Nephron progenitor cell (in vitro differentiated cells): Measurements from ENCODE around the gene SECTM1.

Source experiments
- DNase-seq: peaks from one replicate; pipeline ENCODE4 v3.0.0; 2021
- H3K27ac Mint-ChIP-seq: 2 replicates; pipeline ENCODE4 v1.8.0; 2021; ENCODE audit warnings: mild to moderate bottlenecking, moderate library complexity, mixed read lengths
- H3K27me3 Mint-ChIP-seq: 2 replicates; pipeline ENCODE4 v1.8.0; 2021; ENCODE audit warnings: mild to moderate bottlenecking, low read depth, mixed read lengths; ENCODE audit not compliant: poor library complexity
- H3K36me3 Mint-ChIP-seq: 2 replicates; pipeline ENCODE4 v1.8.0; 2021; ENCODE audit warnings: low read depth, mixed read lengths
- H3K4me1 Mint-ChIP-seq: 2 replicates; pipeline ENCODE4 v1.8.0; 2021; ENCODE audit warnings: mixed read lengths
- H3K4me3 Mint-ChIP-seq: 2 replicates; pipeline ENCODE4 v1.8.0; 2021; ENCODE audit warnings: mild to moderate bottlenecking, moderate library complexity, mixed read lengths
- H3K9me3 Mint-ChIP-seq: 2 replicates; pipeline ENCODE4 v1.8.0; 2021; ENCODE audit warnings: mild to moderate bottlenecking, moderate library complexity, mixed read lengths
- TF ChIP-seq, protein P1 (sequence below): fragments of 200-600 bp; sonication (generic); IDR thresholded peaks from 2 replicates; pipeline ENCODE4 v1.5.0; 2021; ENCODE audit warnings: antibody characterized with exemption

Gene SECTM1

GRCh38 chr17:82328994-82329507, 4.5 kb downstream of the SECTM1 start:
- Mint-ChIP-seq H3K4me3 (no peak overlapping the region), H3K4me1 (peaks cover 40% of the 10 kb centered on the region), H3K27ac (no peak overlapping the region), H3K36me3 (no peaks in the 10 kb centered on the region), H3K9me3 (no peaks in the 10 kb centered on the region), H3K27me3 (peaks cover 44% of the 10 kb centered on the region)
- TF ChIP-seq, protein P1, sequence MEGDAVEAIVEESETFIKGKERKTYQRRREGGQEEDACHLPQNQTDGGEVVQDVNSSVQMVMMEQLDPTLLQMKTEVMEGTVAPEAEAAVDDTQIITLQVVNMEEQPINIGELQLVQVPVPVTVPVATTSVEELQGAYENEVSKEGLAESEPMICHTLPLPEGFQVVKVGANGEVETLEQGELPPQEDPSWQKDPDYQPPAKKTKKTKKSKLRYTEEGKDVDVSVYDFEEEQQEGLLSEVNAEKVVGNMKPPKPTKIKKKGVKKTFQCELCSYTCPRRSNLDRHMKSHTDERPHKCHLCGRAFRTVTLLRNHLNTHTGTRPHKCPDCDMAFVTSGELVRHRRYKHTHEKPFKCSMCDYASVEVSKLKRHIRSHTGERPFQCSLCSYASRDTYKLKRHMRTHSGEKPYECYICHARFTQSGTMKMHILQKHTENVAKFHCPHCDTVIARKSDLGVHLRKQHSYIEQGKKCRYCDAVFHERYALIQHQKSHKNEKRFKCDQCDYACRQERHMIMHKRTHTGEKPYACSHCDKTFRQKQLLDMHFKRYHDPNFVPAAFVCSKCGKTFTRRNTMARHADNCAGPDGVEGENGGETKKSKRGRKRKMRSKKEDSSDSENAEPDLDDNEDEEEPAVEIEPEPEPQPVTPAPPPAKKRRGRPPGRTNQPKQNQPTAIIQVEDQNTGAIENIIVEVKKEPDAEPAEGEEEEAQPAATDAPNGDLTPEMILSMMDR: no peak
- DNase-seq: no peak

DNA sequence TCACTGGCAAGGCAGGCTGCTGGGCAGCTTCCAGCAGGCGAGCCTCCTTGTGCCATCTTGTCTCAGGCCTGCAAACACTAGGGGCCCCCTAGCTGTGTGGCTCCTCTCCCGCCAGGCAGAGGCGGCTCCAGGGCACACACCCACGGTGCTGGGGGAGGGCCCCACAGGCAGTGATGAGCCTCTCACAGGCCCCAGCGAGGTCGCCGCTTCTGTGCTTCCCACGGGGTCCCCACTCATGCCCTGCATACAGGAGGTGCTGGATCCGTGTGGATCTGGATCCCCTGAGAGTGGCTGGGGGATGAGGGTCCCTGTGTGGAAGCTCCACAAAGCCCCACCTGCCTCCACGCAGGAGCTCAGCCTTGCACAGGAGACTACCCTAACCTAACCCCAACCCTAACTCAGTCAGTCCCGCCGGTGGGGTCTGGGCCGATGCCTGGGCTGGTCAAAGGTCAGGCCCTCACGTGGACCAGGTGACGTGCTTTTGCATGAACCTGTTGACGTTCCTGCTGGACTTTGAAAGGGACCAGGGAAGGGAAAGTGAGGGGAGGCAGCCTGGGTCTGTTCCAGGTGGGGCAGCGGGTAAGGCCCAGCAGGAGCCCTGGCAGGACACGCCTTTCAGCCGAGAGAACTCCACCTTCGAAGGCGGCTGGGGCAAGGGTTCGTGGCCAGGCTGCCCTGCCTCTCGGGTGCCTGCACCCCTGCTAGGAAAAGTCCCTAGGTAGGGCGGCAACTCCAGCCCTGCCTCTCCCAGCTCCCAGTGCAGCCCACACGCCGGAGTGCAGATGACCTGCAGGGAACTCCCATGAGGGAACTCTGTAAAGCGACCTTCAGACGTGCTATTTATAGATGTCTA, 5.2 kb downstream of the SECTM1 start:
- DNase-seq: no peak
- H3K4me3 Mint-ChIP-seq: no peak overlapping the region
- H3K36me3 Mint-ChIP-seq: no peaks in the 10 kb centered on the region
- H3K27ac Mint-ChIP-seq: no peak overlapping the region
- H3K9me3 Mint-ChIP-seq: no peaks in the 10 kb centered on the region
- peaks cover 40% of the 10 kb centered on the region for H3K4me1 Mint-ChIP-seq
- H3K27me3 Mint-ChIP-seq: peaks cover 39% of the 10 kb centered on the region
- TF ChIP-seq, protein P1: no peak

- H3K4me3 Mint-ChIP-seq: no peak overlapping the region
- H3K27ac Mint-ChIP-seq: no peak overlapping the region
- no peaks in the 10 kb centered on the region for H3K36me3 Mint-ChIP-seq
- H3K9me3 Mint-ChIP-seq: no peaks in the 10 kb centered on the region
- H3K4me1 Mint-ChIP-seq: peaks cover 36% of the 10 kb centered on the region
- TF ChIP-seq, protein P1: no peak
- peaks cover 34% of the 10 kb centered on the region for H3K27me3 Mint-ChIP-seq
- no peak for DNase-seq
These were observed 5.8 kb downstream of the SECTM1 start for GRCh38 chr17:82327757-82328140.

GRCh38 chr17:82327289-82327688, 6.3 kb downstream of the SECTM1 start:
- DNase-seq: no peak
- Mint-ChIP-seq H3K4me3 (no peak overlapping the region), H3K27me3 (peaks cover 30% of the 10 kb centered on the region), H3K27ac (no peak overlapping the region), H3K9me3 (no peaks in the 10 kb centered on the region), H3K36me3 (no peaks in the 10 kb centered on the region), H3K4me1 (peaks cover 31% of the 10 kb centered on the region)
- TF ChIP-seq, protein P1: no peak

- no peak for DNase-seq
- H3K36me3 Mint-ChIP-seq: no peaks in the 10 kb centered on the region
- TF ChIP-seq, protein P1: no peak
These were observed 8.0 kb downstream of the SECTM1 start for GRCh38 chr17:82325286-82326180.

More at GRCh38 chr17:82325286-82326180, 8.0 kb downstream of the SECTM1 start:
- Mint-ChIP-seq H3K4me1 (peaks cover 29% of the 10 kb centered on the region), H3K4me3 (no peak overlapping the region), H3K27ac (no peak overlapping the region), H3K9me3 (no peaks in the 10 kb centered on the region), H3K27me3 (peaks cover 17% of the 10 kb centered on the region)
